NCI-H345 treated with DMSO at 0.1 percent for 48 hours (cell line): Measurements from ENCODE around the gene SMYD2.
A peak's percentile ranks its signal among the peaks of the same experiment; 100 is the strongest.
"Not testable (repeated sequence)": the region's sequence is repeated elsewhere in the genome, so short reads cannot be mapped to it uniquely, and the experiment has no call there.

Experiments used
- DNase-seq: peaks from one replicate; lab custom pipeline; 2025; ENCODE audit not compliant: unreplicated experiment; lab: John Stamatoyannopoulos, UW

SMYD2 gene

GRCh38 chr1:214271174-214271858 lies 9.6 kb upstream of the SMYD2 start:
- DNase-seq = no peak

DNA sequence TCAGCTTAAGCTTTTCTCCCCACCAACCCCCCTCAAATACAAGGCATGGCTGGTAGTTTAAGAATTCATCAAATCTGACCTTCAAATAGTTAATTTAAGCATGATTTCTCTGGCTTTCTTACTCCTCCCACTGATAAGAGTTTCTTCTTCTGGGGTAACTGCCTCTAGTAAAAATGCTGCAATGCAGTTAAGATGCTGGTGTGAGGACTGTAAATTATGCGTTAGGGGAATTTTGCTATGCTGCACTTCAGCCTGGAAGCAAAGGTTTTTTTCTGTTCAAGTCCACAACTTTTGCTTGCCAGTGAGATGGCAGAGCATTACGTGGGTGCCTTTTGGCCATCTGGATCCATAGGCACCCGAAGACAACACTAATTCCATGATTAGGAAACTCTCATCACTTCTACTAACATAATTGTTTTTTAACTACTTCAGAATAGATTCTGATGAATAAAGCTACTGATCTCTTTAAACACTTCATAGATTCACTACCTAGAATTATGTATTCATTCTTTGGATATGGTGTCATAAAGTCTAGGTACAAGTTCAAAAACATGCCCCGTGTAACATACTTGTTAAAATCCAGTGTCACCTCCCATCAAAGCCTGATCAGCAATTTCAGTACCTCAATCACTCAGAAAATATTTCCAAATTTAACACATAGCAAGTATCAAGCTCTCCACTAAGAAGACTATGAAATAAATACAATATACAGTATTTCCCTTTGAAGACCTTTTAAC lies 8.8 kb upstream of the SMYD2 start:
- no peak for DNase-seq

DNA sequence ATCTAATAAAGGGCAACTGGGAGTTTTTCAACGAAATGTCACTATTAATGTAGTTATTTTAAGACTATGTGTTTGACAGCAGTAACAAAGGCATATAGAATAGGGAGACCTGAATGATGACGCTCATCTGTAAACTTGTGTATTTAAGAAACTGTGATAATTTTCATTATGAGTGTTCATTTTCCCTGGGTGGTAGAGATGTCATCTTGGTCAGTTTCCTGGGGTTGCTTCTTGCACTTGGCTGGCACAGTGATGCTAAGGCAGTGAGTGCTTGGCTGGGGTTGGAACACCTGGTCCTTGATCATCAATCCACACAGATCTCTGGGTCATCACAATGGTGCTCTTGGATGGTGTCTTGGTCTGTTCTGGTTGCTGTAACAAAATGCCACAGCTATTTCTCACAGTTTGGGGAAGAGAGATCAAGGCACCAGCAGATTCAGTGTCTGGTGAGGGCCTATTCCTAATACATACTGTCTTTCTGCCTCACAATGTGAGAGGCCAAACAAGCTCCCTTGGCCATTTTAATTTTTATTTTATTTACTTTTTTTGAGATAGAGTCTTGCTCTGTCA lies 7.9 kb upstream of the SMYD2 start:
- DNase-seq = no peak

GRCh38 chr1:214275700-214276099 lies 5.3 kb upstream of the SMYD2 start:
- DNase-seq = not testable (repeated sequence)

DNA sequence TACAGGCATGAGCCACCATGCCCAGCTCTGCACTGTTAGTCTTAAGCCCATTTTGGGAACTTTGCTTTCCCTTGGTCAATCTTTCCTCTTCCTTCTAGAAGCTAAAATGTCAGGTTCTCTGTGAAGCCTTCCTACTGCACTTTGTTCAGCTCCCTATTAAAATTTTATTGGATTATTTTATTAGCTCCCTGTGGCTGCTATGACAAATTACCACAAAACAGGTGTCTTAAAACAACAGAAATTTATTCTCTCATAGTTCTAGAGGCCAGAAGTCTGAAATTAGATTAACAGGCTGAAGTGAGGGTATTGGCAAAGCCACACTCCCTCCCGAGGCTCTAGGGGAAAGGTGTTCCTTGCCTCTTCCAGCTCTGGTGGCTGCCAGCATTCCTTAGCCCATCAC lies 4.2 kb upstream of the SMYD2 start:
- DNase-seq = no peak

DNA sequence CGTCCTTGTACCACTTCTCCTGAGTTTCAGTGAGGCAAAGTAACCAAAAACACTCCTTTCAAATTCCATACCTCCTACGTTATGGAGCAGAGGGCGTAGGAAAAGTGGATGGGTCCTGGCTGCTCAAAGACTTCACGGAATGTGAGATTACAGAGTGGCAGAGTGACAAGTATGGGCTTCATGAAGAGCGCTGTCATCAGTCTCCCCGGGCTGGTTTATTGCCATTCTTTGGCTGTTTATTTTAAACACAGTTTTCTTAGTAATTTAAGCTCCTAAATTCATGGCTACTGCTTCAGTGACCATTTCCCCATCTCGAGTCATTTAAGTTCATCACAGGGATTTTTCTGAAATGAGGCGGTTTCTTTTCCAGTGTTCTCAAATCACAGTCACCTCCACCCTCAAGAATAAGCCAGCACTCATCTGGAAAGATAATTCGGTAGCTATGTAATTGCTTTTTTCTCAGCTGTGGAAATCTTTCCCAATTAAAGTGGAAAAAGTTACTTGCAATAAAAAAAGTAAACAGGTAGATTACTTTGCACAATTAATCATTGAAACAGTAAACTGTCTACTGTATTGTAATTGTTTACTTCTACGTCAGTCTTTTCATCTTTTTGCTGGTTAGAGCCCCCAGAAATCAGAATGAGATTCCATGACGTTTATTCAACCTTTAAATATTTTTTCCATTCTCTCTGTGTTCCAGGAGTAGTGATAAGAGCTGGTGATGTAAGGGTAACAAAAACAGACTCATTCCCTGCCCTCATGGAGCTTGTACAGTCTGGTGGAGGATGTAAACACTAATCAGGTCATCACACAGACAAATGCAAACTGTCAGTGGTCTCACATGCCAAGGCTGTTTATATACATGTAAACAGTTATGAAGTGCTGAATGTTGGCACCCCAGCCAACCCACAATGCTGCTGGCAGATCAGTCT lies 3.0 kb upstream of the SMYD2 start:
- DNase-seq = no peak

DNA sequence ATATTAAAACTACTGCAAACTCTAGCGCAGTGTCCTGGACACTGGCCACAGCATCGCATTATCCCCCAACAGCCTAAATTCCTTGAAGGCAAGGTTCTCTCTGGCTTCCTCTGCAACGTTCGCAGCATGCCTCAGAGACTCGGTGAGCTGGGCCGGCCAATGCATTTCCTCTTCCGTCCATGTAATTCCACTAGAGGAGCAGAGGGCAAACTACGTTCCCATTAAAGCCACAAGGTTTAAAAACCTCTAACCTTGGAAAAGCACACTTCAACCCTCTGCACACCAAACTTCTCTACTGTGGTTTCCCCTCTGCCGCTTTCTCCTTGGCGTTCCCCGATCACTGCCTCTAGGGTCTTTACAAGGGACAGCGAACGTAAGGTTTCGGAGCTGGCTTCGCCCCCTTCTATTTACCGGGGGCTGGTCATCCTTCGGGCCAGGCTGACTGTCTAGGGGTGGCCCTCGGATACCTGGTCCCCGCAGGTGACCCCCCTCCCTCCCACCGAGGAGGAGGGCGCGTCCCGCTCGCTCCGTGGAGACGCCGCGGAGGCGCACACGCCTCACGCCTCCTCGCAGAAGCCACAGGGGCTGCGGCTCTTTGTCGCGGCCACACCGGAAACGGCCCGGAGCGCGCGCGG lies 456 bp upstream of the SMYD2 start:
- peak; percentile 10 for DNase-seq

DNA sequence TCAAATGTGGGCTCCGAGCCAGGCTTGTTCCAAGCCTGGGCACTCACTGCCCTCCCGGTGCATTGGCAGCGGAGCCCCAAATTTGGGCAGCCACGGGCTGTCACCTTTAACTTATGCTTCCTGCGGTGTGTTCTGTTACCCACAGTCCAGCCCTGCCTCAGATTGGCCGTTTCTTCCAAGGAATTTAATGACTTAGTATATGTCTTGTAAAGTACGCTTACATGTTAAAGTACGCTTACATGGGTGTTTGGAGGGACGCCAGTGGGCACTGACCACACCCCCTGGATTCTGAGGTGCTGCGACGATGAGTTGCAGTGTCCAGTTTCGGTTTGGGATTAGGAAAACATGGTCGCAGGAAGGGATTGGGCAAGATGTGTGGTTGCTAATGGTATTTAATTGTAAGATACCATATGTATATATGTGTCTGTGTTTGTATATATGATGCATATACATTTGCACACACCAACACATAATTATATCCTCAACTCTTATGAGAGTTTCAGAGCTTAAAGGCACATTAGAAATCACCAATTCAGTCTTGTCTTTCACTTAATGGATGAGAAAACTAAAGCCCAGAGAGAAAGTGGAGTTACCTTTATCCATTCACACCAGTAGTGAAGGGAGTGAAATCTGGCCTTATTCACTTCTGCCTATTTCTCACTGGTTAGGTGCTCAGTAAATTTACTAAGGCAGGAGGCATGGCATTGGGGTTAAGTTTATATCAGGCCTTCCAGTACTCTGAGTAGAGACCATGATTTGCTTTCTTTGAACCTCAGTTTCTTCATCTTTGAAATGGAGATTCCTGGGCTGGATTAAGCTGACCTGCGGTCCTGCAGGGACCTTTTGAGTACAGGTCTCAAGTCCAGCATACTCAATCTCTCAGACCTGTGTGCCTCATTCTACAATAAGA lies 1.0 kb downstream of the SMYD2 start:
- no peak for DNase-seq

- no peak for DNase-seq
Observed at GRCh38 chr1:214282630-214283242, 1.8 kb downstream of the SMYD2 start.

GRCh38 chr1:214285610-214286440 lies 4.9 kb downstream of the SMYD2 start:
- DNase-seq = no peak

DNA sequence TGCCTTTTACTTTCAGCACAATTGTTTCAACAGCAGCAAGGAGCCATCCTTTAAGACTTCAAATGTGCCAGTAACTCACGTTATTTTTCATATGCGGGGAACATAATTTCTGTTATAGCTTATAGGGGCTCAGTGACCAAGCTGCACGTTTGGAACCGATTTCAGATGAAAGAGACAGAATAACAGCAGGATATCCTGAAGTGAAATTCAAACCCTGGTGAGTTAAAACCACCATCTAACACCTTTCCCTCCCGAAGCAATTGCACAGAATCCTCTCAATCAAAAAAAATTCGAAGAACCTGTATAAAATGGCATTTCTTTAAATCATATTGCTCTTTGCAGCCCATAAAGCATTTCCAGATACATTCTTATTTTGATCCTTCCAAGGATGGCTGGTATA lies 6.9 kb downstream of the SMYD2 start:
- no peak for DNase-seq

DNA sequence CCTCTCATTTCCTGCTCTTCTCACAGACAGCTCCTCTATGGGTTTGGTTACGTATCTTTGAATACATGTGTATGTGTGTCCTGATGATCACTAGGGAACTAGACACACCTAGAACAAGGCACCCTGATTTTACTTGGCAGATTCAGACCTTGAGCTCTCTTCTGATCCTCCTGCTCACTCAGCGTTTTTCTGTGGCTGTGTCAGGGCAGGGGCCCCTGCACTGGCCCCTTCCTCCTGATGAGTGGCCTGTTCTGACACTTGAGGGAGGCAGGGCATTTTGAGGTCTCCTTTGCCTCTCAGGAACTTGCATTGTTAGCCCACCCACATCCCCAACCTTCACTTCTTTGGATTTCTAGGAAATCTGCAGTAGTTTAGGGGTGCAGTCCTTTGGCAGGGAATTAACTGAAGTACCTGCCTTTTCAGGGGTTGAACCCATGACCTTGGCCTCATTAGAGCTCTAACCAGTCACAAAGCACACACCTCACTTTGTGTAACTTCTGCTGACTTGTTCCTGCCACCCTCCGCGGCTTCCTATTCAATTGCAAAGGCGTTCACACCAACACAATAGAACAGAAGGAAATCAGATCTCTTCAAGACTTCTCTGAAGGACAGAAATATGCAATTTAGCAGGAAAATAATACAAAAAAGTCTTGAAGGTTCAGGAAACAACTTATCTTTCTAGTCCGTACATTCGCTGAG lies 8.8 kb downstream of the SMYD2 start:
- no peak for DNase-seq

GRCh38 chr1:214290424-214291037 lies 9.6 kb downstream of the SMYD2 start:
- no peak for DNase-seq

GRCh38 chr1:214292322-214292721 lies 11.4 kb downstream of the SMYD2 start:
- DNase-seq = no peak

DNA sequence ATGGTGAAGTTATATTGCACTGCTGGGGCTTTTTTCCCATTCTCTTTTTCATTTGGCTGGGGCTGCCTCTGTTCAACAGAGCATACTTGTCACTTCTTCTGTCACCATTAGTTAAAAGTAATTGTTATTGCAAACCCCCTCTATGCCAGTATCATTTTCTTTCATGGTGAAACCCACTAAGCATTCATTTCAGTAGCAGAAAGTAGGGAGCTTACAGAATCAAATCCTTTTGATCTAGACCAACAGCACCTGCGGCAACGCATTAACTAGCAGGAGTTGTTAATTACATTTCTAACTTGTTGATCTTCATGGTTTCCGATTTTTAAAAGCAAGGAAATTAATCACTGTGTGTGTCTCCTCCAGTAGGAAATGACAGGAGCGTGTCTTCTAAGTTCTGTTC lies 15.0 kb downstream of the SMYD2 start:
- DNase-seq = peak; percentile 8

DNA sequence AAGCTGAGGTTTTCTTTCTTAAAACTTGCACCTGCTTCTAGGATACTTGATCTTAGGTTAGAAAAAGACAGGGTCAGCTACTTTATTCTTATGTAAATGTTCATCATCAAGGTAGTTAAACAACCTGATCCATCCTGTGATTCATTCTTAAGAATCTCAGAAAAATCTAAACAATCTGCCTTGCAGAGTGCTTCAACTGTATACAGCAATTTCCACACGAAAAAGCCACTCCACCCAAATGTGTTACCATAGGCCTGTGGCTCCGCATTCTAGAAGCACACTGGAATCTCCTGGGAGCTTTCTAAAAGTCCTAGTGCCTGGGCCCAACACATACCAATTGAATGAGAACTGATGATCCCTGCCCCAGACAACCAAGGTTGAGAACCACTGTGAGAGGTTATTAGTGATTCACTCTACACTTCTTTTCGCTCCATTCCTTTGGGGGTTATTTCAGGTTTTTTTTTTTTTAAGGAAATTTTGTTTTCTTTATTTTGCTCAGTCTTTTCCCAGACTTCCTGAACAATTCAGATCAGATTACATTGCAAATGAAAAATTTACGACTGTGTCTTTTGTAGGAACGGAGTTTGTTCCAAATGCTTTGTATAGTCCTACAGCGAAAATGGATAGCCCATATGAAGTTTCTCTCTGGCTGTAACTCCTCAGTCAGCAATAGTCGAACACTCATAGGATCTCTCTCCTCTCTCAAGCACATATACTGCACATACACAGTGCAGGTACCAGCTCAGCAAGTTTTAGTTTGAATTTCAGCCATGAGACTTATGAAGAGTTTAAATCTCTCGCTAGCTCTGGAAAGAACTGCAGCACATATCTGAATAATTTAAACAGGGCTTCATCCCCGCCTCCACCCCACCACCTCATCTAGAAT lies 16.1 kb downstream of the SMYD2 start:
- DNase-seq = no peak
